K562 (cell line): ENCODE data around the gene A2ML1. TPM values are rescaled to one million over a fixed set of nuclear protein-coding genes. Genes with fewer than 3 reads are reported as not detected.

ENCODE experiments used
- KDM2B ChIP-seq: fragments of 250-450 bp; sonication (Bioruptor Pico); IDR thresholded peaks from 2 replicates; pipeline ENCODE4 v1.8.0; 2021; ENCODE audit warnings: mild to moderate bottlenecking, moderate library complexity
- MED1 ChIP-seq: sonication (generic); formaldehyde crosslinking; IDR thresholded peaks from 2 replicates; pipeline ENCODE4 v1.8.1; 2023; ENCODE audit warnings: missing genetic modification reagents, borderline replicate concordance
- NFRKB ChIP-seq: fragments of 450-650 bp; IDR thresholded peaks from 2 replicates; pipeline ENCODE4 v1.6.1; 2016; ENCODE audit warnings: low read depth
- ZNF239 ChIP-seq: fragments of 250-450 bp; sonication (Bioruptor Pico); IDR thresholded peaks from 2 replicates; pipeline ENCODE4 v1.4.0; 2020; ENCODE audit warnings: mild to moderate bottlenecking
- polyA plus RNA-seq, 8 experiments: library from polyadenylated mRNA; depleted of rRNA in 4 of 8; stranded (reverse) in 5 of 8; unstranded in 3 of 8; fragments of >200 nt; fragmentation: Nextera tagmentation in 2 of 8; fragmentation: Illumina TruSeq in 1 of 8; extraction: Ambion mirVana in 2 of 8; extraction: Trizol in 1 of 8; gene quantifications; 2 replicates each; pipeline versions ENCODE4 v1.2.1 to v1.2.3, GENCODE V29; 2011 to 2014; ENCODE audit warnings: inconsistent platforms in 1 of 8, missing spikeins in 1 of 8
- total RNA-seq, 7 experiments: library from RNA; depleted of rRNA in 6 of 7; stranded (reverse); fragments of >200 nt in 6 of 7; fragmentation: Illumina TruSeq in 2 of 7; extraction: Trizol in 2 of 7; gene quantifications; 2 replicates each; pipeline versions ENCODE4 v1.2.1 to v1.2.3, GENCODE V29; 2011 to 2021; ENCODE audit warnings: low replicate concordance in 1 of 7
- TF ChIP-seq, protein P1 (sequence below): fragments of 450-650 bp; IDR thresholded peaks from 2 replicates; pipeline ENCODE4 v1.6.1; 2016; ENCODE audit warnings: missing biosample characterization, missing genetic modification characterization
- TF ChIP-seq, protein P2 (sequence below): sonication (generic); formaldehyde crosslinking; IDR thresholded peaks from 2 replicates; pipeline ENCODE4 v1.4.0; 2020; ENCODE audit warnings: mild to moderate bottlenecking, missing genetic modification reagents

The A2ML1 gene
- total and polyA plus RNA-seq, 9 of the 15 experiments (the other 6 are each of a cell fraction or from before 2014, with no cell fraction given): 0.04 to 0.47 (median 0.13) TPM

- TF ChIP-seq, protein P1, sequence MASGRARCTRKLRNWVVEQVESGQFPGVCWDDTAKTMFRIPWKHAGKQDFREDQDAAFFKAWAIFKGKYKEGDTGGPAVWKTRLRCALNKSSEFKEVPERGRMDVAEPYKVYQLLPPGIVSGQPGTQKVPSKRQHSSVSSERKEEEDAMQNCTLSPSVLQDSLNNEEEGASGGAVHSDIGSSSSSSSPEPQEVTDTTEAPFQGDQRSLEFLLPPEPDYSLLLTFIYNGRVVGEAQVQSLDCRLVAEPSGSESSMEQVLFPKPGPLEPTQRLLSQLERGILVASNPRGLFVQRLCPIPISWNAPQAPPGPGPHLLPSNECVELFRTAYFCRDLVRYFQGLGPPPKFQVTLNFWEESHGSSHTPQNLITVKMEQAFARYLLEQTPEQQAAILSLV (tag): no peak
- TF ChIP-seq MED1 (CRISPR knock-in tag) (no peak), KDM2B (CRISPR knock-in tag) (no peak), NFRKB (no peak), ZNF239 (CRISPR knock-in tag) (no peak)
- TF ChIP-seq, protein P2, sequence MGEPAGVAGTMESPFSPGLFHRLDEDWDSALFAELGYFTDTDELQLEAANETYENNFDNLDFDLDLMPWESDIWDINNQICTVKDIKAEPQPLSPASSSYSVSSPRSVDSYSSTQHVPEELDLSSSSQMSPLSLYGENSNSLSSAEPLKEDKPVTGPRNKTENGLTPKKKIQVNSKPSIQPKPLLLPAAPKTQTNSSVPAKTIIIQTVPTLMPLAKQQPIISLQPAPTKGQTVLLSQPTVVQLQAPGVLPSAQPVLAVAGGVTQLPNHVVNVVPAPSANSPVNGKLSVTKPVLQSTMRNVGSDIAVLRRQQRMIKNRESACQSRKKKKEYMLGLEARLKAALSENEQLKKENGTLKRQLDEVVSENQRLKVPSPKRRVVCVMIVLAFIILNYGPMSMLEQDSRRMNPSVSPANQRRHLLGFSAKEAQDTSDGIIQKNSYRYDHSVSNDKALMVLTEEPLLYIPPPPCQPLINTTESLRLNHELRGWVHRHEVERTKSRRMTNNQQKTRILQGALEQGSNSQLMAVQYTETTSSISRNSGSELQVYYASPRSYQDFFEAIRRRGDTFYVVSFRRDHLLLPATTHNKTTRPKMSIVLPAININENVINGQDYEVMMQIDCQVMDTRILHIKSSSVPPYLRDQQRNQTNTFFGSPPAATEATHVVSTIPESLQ: no peak
Measured at GRCh38 chr12:8827551-8828256, 5.3 kb downstream of the A2ML1 start (continued).
